ENCODE data around the gene PDE1A.

DNA sequence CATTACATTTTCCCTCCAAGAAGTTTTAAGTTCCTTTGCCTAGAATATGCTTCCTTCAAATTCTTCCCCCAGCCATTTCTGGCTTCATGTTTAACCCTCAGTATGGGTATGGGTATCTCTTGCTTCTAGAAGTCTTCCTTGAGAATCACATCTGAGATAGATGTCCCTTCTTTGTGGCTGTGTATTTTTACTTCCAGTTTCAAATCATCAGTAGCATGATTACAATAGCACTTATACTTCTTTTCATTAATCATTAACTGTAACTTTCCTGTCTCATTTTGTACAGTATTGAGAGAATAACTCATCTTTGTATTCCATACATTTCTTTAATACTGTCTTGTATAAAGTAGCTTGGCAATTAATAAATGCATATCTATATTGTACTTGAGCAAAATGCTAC is 17.3 kb upstream of the PDE1A start:
- TF ChIP-seq POLR2A (IDR thresholded peaks at IDR 0.05) (no peak), POLR2AphosphoS5 (IDR thresholded peaks at IDR 0.05; ENCODE audit: insufficient read depth in 1 of 2, low read depth in 1 of 2) (no peak)
